ENCODE data around the gene PHF2. TPM values are rescaled to one million over a fixed set of nuclear protein-coding genes. Genes with fewer than 3 reads are reported as not detected.

The PHF2 gene
- total and polyA plus RNA-seq, 2 experiments from 2014 or later, result 4.6 to 16.5 TPM

DNA sequence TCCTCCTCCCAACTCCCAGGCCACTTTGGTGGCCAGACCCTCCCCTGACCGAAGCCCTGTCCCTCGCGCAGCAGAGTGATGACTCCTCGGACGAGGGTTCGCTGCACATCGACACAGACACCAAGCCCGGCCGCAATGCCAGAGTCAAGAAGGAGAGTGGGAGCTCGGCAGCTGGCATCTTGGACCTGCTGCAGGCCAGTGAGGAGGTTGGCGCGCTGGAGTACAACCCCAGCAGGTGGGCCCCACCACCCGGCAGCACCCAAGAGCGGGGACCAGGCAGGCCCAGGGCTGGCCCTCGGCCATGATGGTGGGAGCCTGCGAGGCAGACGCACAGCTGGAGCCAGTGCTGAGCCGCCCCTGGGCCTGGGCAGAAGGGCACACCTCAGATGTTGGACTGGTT, 90.6 kb downstream of the PHF2 start:
- WGBS, 2 experiments (ENCODE audit: low coverage in 1 of 2, low lambda C conversion rate in 2 of 2, missing lambda C conversion rate in 2 of 2), result 93 to 95% methylated on average over 18 of the region's 18 CpGs
- Histone ChIP-seq H2AFZ (no peak overlapping the region), H3K4me2 (ENCODE audit: unreplicated experiment) (no peak overlapping the region), H3F3A (ENCODE audit: insufficient read depth) (no peaks in the 10 kb centered on the region), H3K9me3 (ENCODE audit: low read depth) (no peaks in the 10 kb centered on the region), H3K9me2 (ENCODE audit: insufficient read depth) (no peaks in the 10 kb centered on the region), H3K27me3 (replicated peaks; ENCODE audit: insufficient read depth) (no peaks in the 10 kb centered on the region), H3K4me1 (ENCODE audit: insufficient read depth) (no peaks in the 10 kb centered on the region), H3K27ac (no peak overlapping the region), H3K79me2 (ENCODE audit: insufficient read depth) (no peaks in the 10 kb centered on the region), H3K4me3 (no peak overlapping the region), H4K20me1 (ENCODE audit: insufficient read depth) (no peaks in the 10 kb centered on the region), H3K9ac (no peak overlapping the region), H3K36me3 (ENCODE audit: low read depth) (no peaks in the 10 kb centered on the region)
- TF ChIP-seq EZH2 (IDR thresholded peaks at IDR 0.05; ENCODE audit: insufficient read depth, poor library complexity, severe bottlenecking), result no peak
- no peak for TF ChIP-seq EZH2phosphoT487 (IDR thresholded peaks at IDR 0.05; ENCODE audit: insufficient read depth, low read depth)
- in situ Hi-C loops (cut with MboI), result no loop called here
- no peak for DNase-seq

DNA sequence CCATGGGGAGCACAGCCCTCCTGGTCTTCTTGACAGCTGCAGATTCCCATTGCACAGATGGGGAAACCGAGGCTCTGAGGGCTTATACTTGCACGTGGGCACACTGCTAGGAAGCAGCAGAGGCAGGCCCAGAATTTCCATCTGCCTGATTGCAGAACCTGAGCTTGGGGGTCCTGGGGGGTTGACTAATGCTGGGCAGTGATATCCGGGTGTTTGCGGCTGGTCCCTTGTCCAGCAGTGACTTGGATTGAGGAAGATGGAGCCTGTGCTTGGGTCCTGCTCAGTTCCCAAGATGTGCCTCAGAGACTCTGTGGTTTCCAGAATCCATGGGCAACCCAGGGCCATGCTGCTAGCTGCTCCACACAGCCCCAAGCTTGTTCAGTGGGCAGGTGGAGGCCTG, 91.2 kb downstream of the PHF2 start:
- H3F3A ChIP-seq (ENCODE audit: insufficient read depth), result peaks cover 5% of the 10 kb centered on the region; the same call in 1 of the 2 replicates
- H3K27me3 ChIP-seq (replicated peaks; ENCODE audit: insufficient read depth), result no peaks in the 10 kb centered on the region
- no peak overlapping the region for H3K27ac ChIP-seq
- no peak overlapping the region for H3K4me3 ChIP-seq
- H3K4me1 ChIP-seq (ENCODE audit: insufficient read depth), result no peaks in the 10 kb centered on the region
- H3K9ac ChIP-seq, result no peak overlapping the region
- H3K9me2 ChIP-seq (ENCODE audit: insufficient read depth), result no peaks in the 10 kb centered on the region
- no peaks in the 10 kb centered on the region for H3K9me3 ChIP-seq (ENCODE audit: low read depth)
- no peak overlapping the region for H3K4me2 ChIP-seq (ENCODE audit: unreplicated experiment)
- H4K20me1 ChIP-seq (ENCODE audit: insufficient read depth), result no peaks in the 10 kb centered on the region
- WGBS, 2 experiments (ENCODE audit: low coverage in 1 of 2, low lambda C conversion rate in 2 of 2, missing lambda C conversion rate in 2 of 2), result 70 to 75% methylated on average over 4 of the region's 4 CpGs
- TF ChIP-seq EZH2phosphoT487 (IDR thresholded peaks at IDR 0.05; ENCODE audit: insufficient read depth, low read depth) (no peak), EZH2 (IDR thresholded peaks at IDR 0.05; ENCODE audit: insufficient read depth, poor library complexity, severe bottlenecking) (no peak)
- no peaks in the 10 kb centered on the region for H3K79me2 ChIP-seq (ENCODE audit: insufficient read depth)
- in situ Hi-C loops (cut with MboI), result no loop called here
- H2AFZ ChIP-seq, result no peak overlapping the region
- H3K36me3 ChIP-seq (ENCODE audit: low read depth), result no peaks in the 10 kb centered on the region
- no peak for DNase-seq

DNA sequence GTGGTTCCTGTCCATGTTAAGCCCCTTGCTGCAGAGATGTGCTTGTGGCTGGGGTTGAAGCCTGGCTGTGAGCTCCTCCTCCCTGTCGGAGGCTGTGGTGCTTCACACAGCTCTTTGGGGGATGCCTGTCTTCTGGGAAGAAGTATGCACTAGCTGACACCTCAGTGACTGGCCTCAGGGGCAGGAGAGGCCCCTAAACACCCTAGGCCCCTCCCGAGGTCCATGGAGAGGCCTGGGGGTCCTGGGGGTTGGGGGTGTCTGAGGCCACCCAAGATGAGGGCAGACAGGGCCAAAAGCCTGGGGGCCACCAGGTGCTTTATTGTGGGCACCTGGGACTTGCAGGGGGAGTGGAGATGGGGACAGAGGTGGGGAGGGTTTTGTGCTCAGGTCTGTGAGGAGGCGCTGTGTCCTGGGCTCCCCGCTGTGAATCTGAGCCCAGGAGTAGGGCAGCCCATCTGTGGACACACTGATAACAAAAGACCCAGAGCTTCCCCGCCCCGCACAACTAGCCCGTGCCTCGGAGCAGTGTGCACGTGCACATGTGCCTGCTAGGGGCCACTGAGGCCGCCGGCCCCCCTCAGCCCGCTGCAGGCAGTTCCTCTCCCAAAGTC, 92.0 kb downstream of the PHF2 start:
- Histone ChIP-seq H4K20me1 (ENCODE audit: insufficient read depth) (no peaks in the 10 kb centered on the region), H3K27ac (no peak overlapping the region), H2AFZ (no peak overlapping the region), H3K36me3 (ENCODE audit: low read depth) (no peaks in the 10 kb centered on the region), H3K4me1 (ENCODE audit: insufficient read depth) (no peaks in the 10 kb centered on the region), H3K9ac (no peak overlapping the region), H3K4me2 (ENCODE audit: unreplicated experiment) (no peak overlapping the region), H3K27me3 (replicated peaks; ENCODE audit: insufficient read depth) (no peaks in the 10 kb centered on the region), H3K9me2 (ENCODE audit: insufficient read depth) (no peaks in the 10 kb centered on the region), H3F3A (ENCODE audit: insufficient read depth) (peaks cover 8% of the 10 kb centered on the region; the same call in 1 of the 2 replicates), H3K9me3 (ENCODE audit: low read depth) (no peaks in the 10 kb centered on the region), H3K4me3 (no peak overlapping the region), H3K79me2 (ENCODE audit: insufficient read depth) (no peaks in the 10 kb centered on the region)
- in situ Hi-C loops (cut with MboI), result no loop called here
- DNase-seq, result no peak
- 70 to 79% methylated on average over 10 to 12 of the region's 12 CpGs for WGBS, 2 experiments (ENCODE audit: low coverage in 1 of 2, low lambda C conversion rate in 2 of 2, missing lambda C conversion rate in 2 of 2)
- TF ChIP-seq EZH2phosphoT487 (IDR thresholded peaks at IDR 0.05; ENCODE audit: insufficient read depth, low read depth), result no peak
- TF ChIP-seq EZH2 (IDR thresholded peaks at IDR 0.05; ENCODE audit: insufficient read depth, poor library complexity, severe bottlenecking), result no peak

DNA sequence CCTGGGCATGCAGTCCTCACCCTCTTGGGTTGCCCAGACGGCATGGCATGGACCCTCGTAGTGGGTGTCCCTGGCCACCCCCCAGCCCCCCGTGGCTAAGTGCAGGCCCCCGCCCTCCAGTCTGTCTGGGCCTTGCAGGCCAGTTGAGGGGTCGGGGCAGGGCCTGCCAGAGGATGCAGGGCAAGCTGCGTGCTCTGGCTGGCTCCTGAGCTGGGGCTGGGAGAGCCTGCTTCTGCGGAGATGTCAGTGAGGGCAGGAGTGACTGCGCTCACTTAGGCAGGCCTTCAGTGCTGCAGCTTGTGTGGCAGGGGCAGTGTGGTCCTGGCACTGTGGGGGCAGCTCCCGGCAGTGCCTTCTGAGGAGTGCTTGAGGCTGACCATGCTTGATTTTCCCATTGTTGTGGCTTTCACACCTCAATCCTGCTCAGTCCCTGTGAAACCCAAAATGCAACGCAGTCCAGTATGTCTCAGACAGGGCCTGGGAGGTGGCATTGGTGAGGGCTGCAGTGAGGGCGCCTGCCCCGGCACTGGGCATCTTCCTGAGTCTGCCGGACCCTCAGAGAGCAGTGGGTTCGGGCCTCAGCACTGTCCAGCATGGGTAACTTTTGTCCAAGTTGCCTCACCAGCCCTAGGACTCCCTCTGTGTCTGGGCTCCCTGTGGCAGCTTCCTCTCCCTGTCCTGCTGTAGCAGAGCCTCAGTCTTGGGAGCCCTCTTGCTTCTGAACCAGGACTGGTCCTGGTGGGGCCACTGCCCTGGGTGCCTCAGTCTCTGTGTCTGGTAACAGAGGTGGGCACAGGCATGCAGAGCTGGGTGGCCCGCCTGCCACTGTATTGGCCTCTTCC, 93.0 kb downstream of the PHF2 start:
- Histone ChIP-seq H3K9ac (no peak overlapping the region), H3K9me3 (ENCODE audit: low read depth) (no peaks in the 10 kb centered on the region), H3K4me3 (no peak overlapping the region), H3K27me3 (replicated peaks; ENCODE audit: insufficient read depth) (no peaks in the 10 kb centered on the region), H3K4me1 (ENCODE audit: insufficient read depth) (no peaks in the 10 kb centered on the region), H3K36me3 (ENCODE audit: low read depth) (no peaks in the 10 kb centered on the region), H3K27ac (no peak overlapping the region), H3K79me2 (ENCODE audit: insufficient read depth) (no peaks in the 10 kb centered on the region), H3F3A (ENCODE audit: insufficient read depth) (peaks cover 8% of the 10 kb centered on the region; the same call in 1 of the 2 replicates), H3K9me2 (ENCODE audit: insufficient read depth) (no peaks in the 10 kb centered on the region), H2AFZ (no peak overlapping the region), H4K20me1 (ENCODE audit: insufficient read depth) (no peaks in the 10 kb centered on the region), H3K4me2 (ENCODE audit: unreplicated experiment) (no peak overlapping the region)
- in situ Hi-C loops (cut with MboI), result no loop called here
- 61% methylated on average over 8 to 15 of the region's 15 CpGs for WGBS, 2 experiments (ENCODE audit: low coverage in 1 of 2, low lambda C conversion rate in 2 of 2, missing lambda C conversion rate in 2 of 2)
- peak; percentile 32 for DNase-seq
- no peak for TF ChIP-seq EZH2 (IDR thresholded peaks at IDR 0.05; ENCODE audit: insufficient read depth, poor library complexity, severe bottlenecking)
